GM12891 (cell line): ENCODE measurements around the gene MYO7B.

Source experiments
- DNase-seq: peaks from one replicate; pipeline ENCODE4 v3.0.0; 2011; ENCODE audit warnings: low spot score; ENCODE audit not compliant: insufficient read length
- FAIRE-seq: peaks from 2 replicates; lab custom pipeline; 2011; peaks lifted over from hg19 to GRCh38; lab: Jason Lieb, UNC
- PAX5 ChIP-seq: IDR thresholded peaks from 2 replicates; pipeline ENCODE4 v1.6.1; 2011; ENCODE audit warnings: low read length, moderate library complexity, mild to moderate bottlenecking; ENCODE audit not compliant: insufficient read depth, severe bottlenecking
- POLR2A ChIP-seq: IDR thresholded peaks from 2 replicates; pipeline ENCODE4 v1.6.1; 2011; ENCODE audit warnings: low read depth, low read length, control low read depth
- POLR2AphosphoS5 ChIP-seq: IDR thresholded peaks from 2 replicates; pipeline ENCODE4 v1.6.1; 2011; ENCODE audit warnings: low read depth, low read length, control low read depth
- POU2F2 ChIP-seq: IDR thresholded peaks from 2 replicates; pipeline ENCODE4 v1.6.1; 2011; ENCODE audit warnings: low read depth, mild to moderate bottlenecking, control low read depth, low read length, moderate library complexity
- SPI1 ChIP-seq: IDR thresholded peaks from 2 replicates; pipeline ENCODE4 v1.6.1; 2011; ENCODE audit warnings: low read depth, low read length, control low read depth
- TAF1 ChIP-seq: IDR thresholded peaks from 2 replicates; pipeline ENCODE4 v1.6.1; 2011; ENCODE audit warnings: low read depth, low read length, control low read depth

The MYO7B gene

DNA sequence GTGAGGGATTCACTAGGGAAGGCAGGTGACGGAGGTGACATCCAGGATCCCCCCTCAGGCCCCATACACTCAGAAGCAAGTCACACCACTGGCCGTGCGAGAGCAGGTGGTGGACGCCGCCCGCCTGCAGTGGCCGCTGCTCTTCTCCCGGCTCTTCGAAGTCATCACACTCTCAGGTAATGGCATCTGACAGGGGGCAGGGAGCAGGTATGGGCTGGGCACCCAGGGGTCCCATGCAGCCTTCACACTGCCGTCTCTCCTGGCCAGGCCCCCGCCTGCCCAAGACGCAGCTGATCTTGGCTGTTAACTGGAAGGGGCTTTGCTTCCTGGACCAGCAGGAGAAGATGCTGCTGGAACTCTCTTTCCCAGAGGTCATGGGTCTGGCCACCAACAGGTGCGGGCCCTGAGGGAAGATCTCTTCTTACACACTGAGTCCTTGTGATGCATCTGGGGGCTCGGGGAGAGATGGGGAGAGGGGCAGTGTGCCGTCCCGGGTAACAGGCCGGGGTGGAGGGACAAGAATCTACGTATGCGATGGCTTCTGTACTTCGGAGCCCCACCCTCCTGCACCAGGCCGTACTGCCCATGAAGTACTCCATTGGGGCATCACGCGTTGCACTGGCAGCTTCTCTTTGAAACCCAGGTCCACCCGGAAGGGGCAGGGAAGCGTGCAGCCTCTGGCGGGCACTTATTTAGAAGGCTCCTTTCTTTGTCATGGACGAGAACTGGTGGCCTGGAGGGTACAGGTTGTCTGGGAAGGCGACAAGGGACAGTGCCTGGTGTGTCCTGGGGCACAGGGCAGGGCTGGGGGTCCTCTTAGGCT, 91.6 kb downstream of the MYO7B start:
- FAIRE-seq (no peak), DNase-seq (no peak)
- TF ChIP-seq POU2F2 (no peak), TAF1 (no peak), PAX5 (no peak), POLR2AphosphoS5 (no peak), SPI1 (no peak), POLR2A (no peak)

DNA sequence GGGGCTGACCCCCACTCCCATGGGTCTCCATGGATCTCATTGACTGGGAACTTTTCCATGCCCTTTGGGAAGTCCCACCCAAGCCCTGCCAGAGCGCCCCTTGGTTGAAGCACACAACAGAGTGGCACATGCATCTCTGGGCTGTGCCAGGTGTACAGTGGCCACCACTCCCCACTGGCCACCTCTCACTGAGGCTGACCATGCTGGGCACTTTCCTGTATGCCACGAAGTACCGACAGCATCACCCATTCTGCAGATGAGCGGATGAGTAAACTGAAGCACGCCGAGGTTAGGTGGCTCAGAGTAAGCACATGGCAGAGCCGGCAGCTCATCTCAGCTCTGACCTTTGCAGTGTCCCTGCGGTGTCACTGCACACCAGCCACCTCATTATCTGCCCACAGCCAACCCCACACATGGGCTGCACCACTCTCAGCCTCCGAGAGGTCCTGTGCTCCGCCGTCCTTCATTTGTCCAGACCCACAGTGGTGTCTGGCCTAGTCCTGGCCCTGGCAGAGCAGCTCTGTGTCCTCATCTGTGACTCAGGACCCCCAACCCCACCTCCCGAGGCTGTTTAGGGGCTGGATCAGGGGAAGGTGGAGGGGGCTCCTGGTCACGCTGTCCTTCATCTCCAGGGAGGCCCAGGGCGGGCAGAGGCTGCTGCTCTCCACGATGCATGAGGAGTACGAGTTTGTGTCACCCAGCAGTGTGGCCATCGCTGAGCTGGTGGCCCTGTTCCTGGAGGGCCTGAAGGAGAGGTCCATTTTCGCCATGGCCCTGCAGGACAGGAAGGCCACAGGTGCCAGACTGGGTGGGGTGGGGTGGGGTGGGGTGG, 92.5 kb downstream of the MYO7B start:
- no peak for FAIRE-seq
- TF ChIP-seq PAX5 (no peak), TAF1 (no peak), POLR2A (no peak), POLR2AphosphoS5 (no peak), POU2F2 (no peak)

DNA sequence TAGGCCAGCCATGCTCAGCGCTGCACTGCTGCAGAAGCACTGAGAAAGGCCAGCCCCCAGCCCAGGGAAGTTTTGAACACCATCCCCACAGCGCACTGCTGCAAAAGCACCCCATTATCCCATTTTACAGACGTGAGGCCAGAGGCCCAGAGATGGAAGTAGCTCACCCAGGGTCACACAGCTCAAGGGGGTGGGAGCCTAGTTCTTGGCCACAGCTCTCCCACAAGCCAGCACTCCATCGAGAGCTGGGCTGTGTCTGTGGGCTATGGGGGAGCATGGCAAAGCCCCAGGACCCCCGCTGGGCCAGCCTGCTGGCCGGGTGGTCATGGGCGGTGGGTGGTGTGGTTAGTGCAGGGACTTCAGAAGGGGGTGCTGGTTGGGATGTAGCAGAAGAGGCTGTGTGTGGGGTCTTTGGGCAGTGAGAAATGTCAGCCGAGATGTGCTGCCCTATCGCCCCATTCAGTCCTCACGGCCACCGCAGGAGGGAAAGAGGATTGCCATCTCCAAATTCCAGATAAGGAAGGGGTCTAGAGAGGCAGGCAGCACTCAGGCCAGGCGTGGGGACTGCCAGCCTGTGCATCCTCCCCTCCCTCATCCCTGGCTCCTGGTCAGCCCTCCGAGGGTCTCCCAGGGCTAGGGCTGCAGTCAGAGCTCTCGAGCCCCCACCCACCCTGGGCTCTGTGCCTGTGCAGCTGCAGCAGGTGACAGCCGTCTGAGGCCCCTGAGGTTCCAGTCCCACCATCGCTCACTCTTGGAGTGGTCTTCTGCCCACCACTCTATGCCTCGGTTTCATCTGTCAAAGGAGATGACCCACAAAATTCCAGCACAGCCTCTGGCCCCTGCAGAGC, 93.5 kb downstream of the MYO7B start:
- FAIRE-seq (no peak), DNase-seq (no peak)
- no peak for TF ChIP-seq POLR2AphosphoS5
- no peak for TF ChIP-seq SPI1
- no peak for TF ChIP-seq PAX5
- no peak for TF ChIP-seq POU2F2

More for the DNA sequence above, 92.5 kb downstream of the MYO7B start:
- no peak for DNase-seq

DNA sequence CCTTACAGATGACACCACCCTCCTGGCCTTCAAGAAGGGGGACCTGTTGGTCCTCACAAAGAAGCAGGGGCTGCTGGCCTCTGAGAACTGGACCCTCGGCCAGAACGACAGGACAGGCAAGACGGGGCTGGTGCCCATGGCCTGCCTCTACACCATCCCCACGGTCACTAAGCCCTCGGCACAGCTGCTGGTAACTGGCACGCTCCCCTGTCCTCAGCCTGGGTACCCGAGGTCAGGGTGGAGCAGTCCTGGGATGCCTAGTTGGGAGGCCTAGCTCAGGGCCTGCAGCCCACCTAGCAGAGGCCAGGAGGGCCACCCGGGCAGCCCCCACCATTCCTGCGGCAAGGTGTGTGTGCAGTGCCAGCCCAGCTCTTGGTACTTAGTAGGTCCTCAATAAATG, 94.2 kb downstream of the MYO7B start:
- FAIRE-seq (no peak), DNase-seq (no peak)
- no peak for TF ChIP-seq POU2F2
- no peak for TF ChIP-seq POLR2A
- TF ChIP-seq PAX5, result no peak
- no peak for TF ChIP-seq POLR2AphosphoS5
- TF ChIP-seq TAF1, result no peak
- no peak for TF ChIP-seq SPI1

DNA sequence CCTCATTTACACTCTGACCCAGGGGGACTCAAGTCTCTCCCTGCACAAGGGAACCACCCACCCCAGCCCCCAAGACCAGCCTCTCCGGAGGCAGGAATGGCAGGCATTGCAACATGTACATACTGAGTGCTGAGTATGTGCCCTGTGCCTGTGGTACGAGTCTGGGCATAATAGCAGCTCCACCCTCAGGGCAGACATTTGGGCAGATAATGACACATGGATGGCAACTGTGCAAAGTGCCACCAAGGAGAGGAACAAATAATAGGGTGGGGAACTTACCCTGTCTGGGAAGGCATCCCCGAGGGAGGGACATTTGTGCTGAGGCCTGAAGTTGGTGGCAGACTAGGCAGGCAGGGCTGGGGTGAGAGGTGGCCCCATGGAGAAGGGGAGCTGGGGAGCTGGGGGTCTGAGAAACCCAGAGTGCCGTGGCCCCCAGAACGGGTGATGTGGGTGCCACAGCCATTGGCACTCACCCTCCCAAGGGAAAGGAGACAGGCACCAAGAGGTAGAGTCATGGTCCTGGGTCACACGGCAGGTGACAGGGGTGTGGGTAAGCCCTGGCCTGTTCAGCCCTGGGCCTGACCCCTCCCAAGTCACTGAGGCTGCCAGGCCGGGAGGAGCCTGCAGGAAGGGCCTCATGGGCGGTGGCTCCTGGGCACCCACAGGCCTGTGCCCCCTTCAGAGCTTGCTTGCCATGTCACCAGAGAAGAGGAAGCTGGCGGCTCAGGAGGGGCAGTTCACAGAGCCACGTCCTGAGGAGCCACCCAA, 94.8 kb downstream of the MYO7B start:
- FAIRE-seq (no peak), DNase-seq (no peak)
- TF ChIP-seq TAF1 (no peak), POU2F2 (no peak), SPI1 (no peak), POLR2AphosphoS5 (no peak), PAX5 (no peak), POLR2A (no peak)

DNA sequence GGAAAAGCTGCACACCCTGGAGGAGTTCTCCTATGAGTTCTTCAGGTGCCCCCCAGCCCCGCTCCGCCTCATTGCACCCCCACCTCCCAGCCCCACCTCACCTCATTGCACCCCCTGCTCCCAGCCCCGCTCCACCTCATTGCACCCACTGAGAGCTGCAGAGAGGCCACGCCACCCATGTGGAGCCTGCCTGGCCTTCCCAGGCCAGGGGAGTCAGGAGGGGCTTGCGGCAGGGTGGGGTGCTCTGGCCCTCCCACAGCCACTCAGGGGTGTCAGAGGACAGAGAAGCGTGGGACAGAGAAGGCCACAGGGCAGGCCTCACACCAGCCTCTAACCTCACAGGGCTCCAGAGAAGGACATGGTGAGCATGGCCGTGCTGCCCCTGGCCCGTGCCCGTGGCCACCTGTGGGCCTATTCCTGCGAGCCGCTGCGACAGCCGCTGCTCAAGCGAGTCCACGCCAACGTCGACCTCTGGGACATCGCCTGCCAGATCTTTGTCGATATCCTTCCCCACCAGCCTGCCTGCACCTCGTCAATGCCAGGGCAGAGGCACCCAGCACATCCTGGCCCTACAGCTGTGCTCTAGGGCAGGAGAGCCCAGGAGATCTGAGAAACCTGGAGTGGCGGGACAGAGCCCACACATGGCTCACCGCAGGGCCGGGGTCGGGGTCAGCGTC, 95.5 kb downstream of the MYO7B start:
- FAIRE-seq, result no peak
- DNase-seq, result no peak
- TF ChIP-seq POLR2A (no peak), POU2F2 (no peak), SPI1 (no peak), POLR2AphosphoS5 (no peak), PAX5 (no peak), TAF1 (no peak)

DNA sequence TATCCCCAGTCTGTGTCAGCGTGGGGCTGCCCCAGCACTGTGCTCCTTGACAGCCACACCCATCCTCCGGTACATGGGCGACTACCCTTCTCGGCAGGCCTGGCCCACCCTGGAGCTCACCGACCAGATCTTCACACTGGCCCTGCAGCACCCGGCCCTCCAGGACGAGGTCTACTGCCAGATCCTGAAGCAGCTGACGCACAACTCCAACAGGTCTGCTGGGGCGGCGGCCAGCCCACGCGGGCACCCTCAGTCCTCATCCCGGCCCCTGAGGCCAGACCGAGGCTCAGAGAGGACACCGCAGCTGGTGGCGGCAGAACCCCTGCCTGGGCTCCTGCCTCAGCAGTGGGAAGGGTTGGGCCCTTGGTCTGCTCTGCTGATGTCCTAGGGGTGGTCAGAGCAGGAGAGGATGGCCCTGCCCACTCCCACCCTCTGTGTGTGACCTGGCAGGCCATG, 96.1 kb downstream of the MYO7B start:
- FAIRE-seq, result no peak
- DNase-seq, result no peak
- TF ChIP-seq SPI1, result no peak
- no peak for TF ChIP-seq POLR2A
- TF ChIP-seq PAX5, result no peak
- no peak for TF ChIP-seq POU2F2
- no peak for TF ChIP-seq POLR2AphosphoS5
- TF ChIP-seq TAF1, result no peak

DNA sequence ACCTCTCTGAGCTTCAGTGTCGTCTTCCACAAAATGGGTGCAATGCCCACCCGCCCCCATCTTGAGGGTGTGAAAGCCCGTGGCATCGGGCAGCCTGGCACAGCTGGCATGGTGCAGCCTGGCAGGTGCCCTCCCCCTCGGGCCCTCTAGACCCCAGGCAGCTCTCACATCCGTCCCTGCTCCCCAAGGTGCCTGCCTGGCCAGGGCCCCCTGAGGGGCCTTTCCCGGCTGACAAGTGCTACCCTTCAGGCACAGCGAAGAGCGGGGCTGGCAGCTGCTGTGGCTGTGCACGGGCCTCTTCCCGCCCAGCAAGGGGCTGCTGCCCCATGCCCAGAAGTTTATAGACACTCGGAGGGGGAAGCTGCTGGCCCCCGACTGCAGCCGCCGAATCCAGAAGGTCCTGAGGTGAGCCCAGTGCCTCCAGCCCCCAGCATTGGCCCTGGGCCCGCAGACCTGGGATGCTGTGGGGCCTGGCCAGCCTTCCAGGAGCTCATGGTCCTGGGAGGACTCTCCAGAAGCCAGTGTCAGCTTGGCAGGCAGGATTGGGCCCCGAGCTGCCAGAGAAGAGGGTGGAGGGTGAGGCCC, 96.6 kb downstream of the MYO7B start:
- DNase-seq (no peak), FAIRE-seq (no peak)
- TF ChIP-seq POLR2A, result no peak
- no peak for TF ChIP-seq POU2F2
- no peak for TF ChIP-seq POLR2AphosphoS5
- no peak for TF ChIP-seq TAF1
- no peak for TF ChIP-seq PAX5
- TF ChIP-seq SPI1, result no peak
